Ovary (tissue), 3 donors: ENCODE measurements around the gene WWC1.

Experiments
- EP300 ChIP-seq: sonication (generic); formaldehyde crosslinking; IDR thresholded peaks from one replicate; pipeline ENCODE4 v1.6.1; 2017; ENCODE audit warnings: antibody characterized with exemption
- POLR2A ChIP-seq: fragments of 450-650 bp; IDR thresholded peaks from one replicate; pipeline ENCODE4 v1.6.1; 2017; ENCODE audit warnings: antibody characterized with exemption, mild to moderate bottlenecking, moderate library complexity
- TF ChIP-seq, protein P1 (sequence below), 3 donors: fragments of 450-650 bp in 2 of 3; fragments of 200-600 bp in 1 of 3; IDR thresholded peaks; one replicate each; pipeline versions ENCODE4 v1.5.1 to v1.8.0; 2016 to 2022; ENCODE audit warnings: antibody characterized with exemption in 3 of 3, mild to moderate bottlenecking in 1 of 3
- donor health status: DM: no; HTN: no; CAD: no.

DNA sequence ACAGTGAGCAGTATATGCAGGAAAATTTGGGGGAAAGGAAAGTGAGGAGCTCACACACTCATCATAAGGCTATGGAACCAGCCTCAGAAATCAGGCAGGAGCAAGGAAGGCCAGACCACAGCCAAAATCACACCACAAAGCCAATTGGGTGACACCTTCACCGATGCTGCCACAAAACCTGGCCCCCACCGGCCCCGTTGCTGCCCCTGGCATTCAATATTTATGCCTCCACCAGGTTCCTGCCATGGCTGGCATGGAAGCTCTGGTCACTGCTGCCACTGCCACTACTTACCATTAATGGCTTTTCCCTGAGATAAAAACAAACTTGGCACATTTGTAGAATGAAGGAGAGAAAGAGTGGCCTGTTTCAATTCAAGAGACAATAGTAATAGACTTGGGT is 166.1 kb downstream of the WWC1 start:
- TF ChIP-seq, protein P1, sequence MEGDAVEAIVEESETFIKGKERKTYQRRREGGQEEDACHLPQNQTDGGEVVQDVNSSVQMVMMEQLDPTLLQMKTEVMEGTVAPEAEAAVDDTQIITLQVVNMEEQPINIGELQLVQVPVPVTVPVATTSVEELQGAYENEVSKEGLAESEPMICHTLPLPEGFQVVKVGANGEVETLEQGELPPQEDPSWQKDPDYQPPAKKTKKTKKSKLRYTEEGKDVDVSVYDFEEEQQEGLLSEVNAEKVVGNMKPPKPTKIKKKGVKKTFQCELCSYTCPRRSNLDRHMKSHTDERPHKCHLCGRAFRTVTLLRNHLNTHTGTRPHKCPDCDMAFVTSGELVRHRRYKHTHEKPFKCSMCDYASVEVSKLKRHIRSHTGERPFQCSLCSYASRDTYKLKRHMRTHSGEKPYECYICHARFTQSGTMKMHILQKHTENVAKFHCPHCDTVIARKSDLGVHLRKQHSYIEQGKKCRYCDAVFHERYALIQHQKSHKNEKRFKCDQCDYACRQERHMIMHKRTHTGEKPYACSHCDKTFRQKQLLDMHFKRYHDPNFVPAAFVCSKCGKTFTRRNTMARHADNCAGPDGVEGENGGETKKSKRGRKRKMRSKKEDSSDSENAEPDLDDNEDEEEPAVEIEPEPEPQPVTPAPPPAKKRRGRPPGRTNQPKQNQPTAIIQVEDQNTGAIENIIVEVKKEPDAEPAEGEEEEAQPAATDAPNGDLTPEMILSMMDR (IDR thresholded peaks at IDR 0.05) = no peak
- TF ChIP-seq POLR2A (no peak), EP300 (no peak)
